GM19438 (cell line): ENCODE results near the gene USP6NL.
"Not testable (repeated sequence)": the region's sequence is repeated elsewhere in the genome, so short reads cannot be mapped to it uniquely, and the experiment has no call there.

Source experiments
- ATAC-seq: cut with Tn5 transposase; IDR thresholded peaks from one replicate; pipeline ENCODE4 v1.9.1; 2021; ENCODE audit warnings: low read depth; ENCODE audit not compliant: unreplicated experiment

USP6NL gene

GRCh38 chr10:11521860-11522259 is 89.6 kb downstream of the USP6NL start:
- no peak for ATAC-seq

GRCh38 chr10:11520892-11521291 is 90.6 kb downstream of the USP6NL start:
- no peak for ATAC-seq

GRCh38 chr10:11517150-11517549 is 94.3 kb downstream of the USP6NL start:
- ATAC-seq, result no peak

- peak; percentile 65 for ATAC-seq
Observed at GRCh38 chr10:11516431-11516746, 95.1 kb downstream of the USP6NL start.

GRCh38 chr10:11515596-11516430 is 95.6 kb downstream of the USP6NL start:
- ATAC-seq, result peak; percentile 49

GRCh38 chr10:11513727-11514126 is 97.7 kb downstream of the USP6NL start:
- ATAC-seq, result no peak

GRCh38 chr10:11512596-11512995 is 98.9 kb downstream of the USP6NL start:
- no peak for ATAC-seq

GRCh38 chr10:11511321-11511720 is 100.1 kb downstream of the USP6NL start:
- no peak for ATAC-seq

- ATAC-seq, result no peak
Observed at GRCh38 chr10:11510736-11511135, 100.7 kb downstream of the USP6NL start.

GRCh38 chr10:11510281-11510680 is 101.2 kb downstream of the USP6NL start:
- no peak for ATAC-seq

GRCh38 chr10:11509036-11509435 is 102.4 kb downstream of the USP6NL start:
- ATAC-seq, result no peak

GRCh38 chr10:11506247-11506789 is 105.1 kb downstream of the USP6NL start:
- ATAC-seq, result no peak

- ATAC-seq, result no peak
Observed at GRCh38 chr10:11505639-11506038, 105.8 kb downstream of the USP6NL start.

- no peak for ATAC-seq
Observed at GRCh38 chr10:11504566-11505285, 106.7 kb downstream of the USP6NL start.

- no peak for ATAC-seq
Observed at GRCh38 chr10:11501600-11501999, 109.8 kb downstream of the USP6NL start.

- ATAC-seq, result no peak
Observed at GRCh38 chr10:11499425-11500071, 111.9 kb downstream of the USP6NL start.

- ATAC-seq, result no peak
Observed at GRCh38 chr10:11498399-11498798, 113.1 kb downstream of the USP6NL start.

- ATAC-seq, result not testable (repeated sequence)
Observed at GRCh38 chr10:11494923-11495322, 116.5 kb downstream of the USP6NL start.

GRCh38 chr10:11493646-11494045 is 117.8 kb downstream of the USP6NL start:
- no peak for ATAC-seq

GRCh38 chr10:11491087-11491486 is 120.4 kb downstream of the USP6NL start:
- no peak for ATAC-seq

GRCh38 chr10:11489591-11489990 is 121.9 kb downstream of the USP6NL start:
- no peak for ATAC-seq
